Right kidney (tissue), 1 donor: ENCODE results near the gene PRDX1.

Experiments used
- DNase-seq: peaks from one replicate; pipeline ENCODE4 v3.0.0-alpha.2; 2016

The PRDX1 gene

GRCh38 chr1:45465277-45465676, 56.4 kb downstream of the PRDX1 start:
- DNase-seq = no peak
